GM12878 (cell line): ENCODE results near the gene INIP. TPM values are rescaled to one million over a fixed set of nuclear protein-coding genes. Genes with fewer than 3 reads are reported as not detected.

Experiments
- ATF7 ChIP-seq: fragments of 450-650 bp; IDR thresholded peaks from 2 replicates; pipeline ENCODE4 v1.6.1; 2016; ENCODE audit warnings: low read depth, mild to moderate bottlenecking
- CBX5 ChIP-seq: sonication (generic); IDR thresholded peaks from 2 replicates; pipeline ENCODE4 v1.6.1; 2016; ENCODE audit warnings: low read depth, moderate library complexity, mild to moderate bottlenecking, inconsistent platforms
- CHD1 ChIP-seq: IDR thresholded peaks from 2 replicates; pipeline ENCODE4 v1.6.1; 2012; ENCODE audit warnings: low read depth, low read length, improper control_type of control experiment
- CTCF ChIP-seq, 3 experiments: IDR thresholded peaks in 2 of 3; conservative IDR thresholded peaks in 1 of 3; 2 replicates each; pipeline ENCODE4 v1.5.1; 2011; ENCODE audit warnings: low read depth in 3 of 3, low read length in 3 of 3, mild to moderate bottlenecking in 3 of 3, control low read depth in 2 of 3, moderate library complexity in 2 of 3, inconsistent platforms in 1 of 3, mixed read lengths in 1 of 3; ENCODE audit not compliant: control insufficient read depth in 2 of 3, insufficient read depth in 1 of 3; ENCODE audit errors: extremely low read depth in 1 of 3
- E4F1 ChIP-seq: fragments of 450-650 bp; IDR thresholded peaks from 2 replicates; pipeline ENCODE4 v1.6.1; 2018; ENCODE audit warnings: borderline replicate concordance, mild to moderate bottlenecking; ENCODE audit not compliant: partially characterized antibody
- EZH2 ChIP-seq: IDR thresholded peaks from 2 replicates; pipeline ENCODE4 v1.6.1; 2012; ENCODE audit warnings: low read depth, mild to moderate bottlenecking, control low read depth, inconsistent platforms, low read length, borderline replicate concordance; ENCODE audit not compliant: control insufficient read depth
- IRF3 ChIP-seq: fragments of 450-650 bp; IDR thresholded peaks from 2 replicates; pipeline ENCODE4 v1.6.1; 2014; ENCODE audit warnings: mild to moderate bottlenecking
- JUNB ChIP-seq: IDR thresholded peaks from 2 replicates; pipeline ENCODE4 v1.6.1; 2016; ENCODE audit warnings: antibody characterized with exemption, mild to moderate bottlenecking
- MYC ChIP-seq: IDR thresholded peaks from 2 replicates; pipeline ENCODE4 v1.6.1; 2011; ENCODE audit warnings: mild to moderate bottlenecking, low read length, moderate library complexity, inconsistent platforms; ENCODE audit not compliant: insufficient read depth, insufficient replicate concordance, insufficient read length, severe bottlenecking
- SMARCA5 ChIP-seq: fragments of 450-650 bp; IDR thresholded peaks from 2 replicates; pipeline ENCODE4 v1.6.1; 2017; ENCODE audit warnings: mild to moderate bottlenecking
- ZNF592 ChIP-seq: fragments of 450-650 bp; IDR thresholded peaks from 2 replicates; pipeline ENCODE4 v1.6.1; 2017; ENCODE audit warnings: mild to moderate bottlenecking, moderate library complexity
- polyA plus RNA-seq, 11 experiments: library from polyadenylated mRNA; depleted of rRNA in 4 of 11; unstranded in 6 of 11; stranded (reverse) in 5 of 11; fragments of >200 nt; fragmentation: Nextera tagmentation in 4 of 11; fragmentation: Illumina TruSeq in 1 of 11; extraction: Ambion mirVana in 4 of 11; extraction: Trizol in 1 of 11; gene quantifications; 1 replicate in 1 of 11; 2 replicates in 10 of 11; pipeline versions ENCODE4 v1.2.1 to v1.2.3, GENCODE V29; 2011 to 2016; ENCODE audit warnings: inconsistent platforms in 2 of 11, missing spikeins in 2 of 11, low read depth in 1 of 11
- total RNA-seq, 4 experiments: library from RNA; depleted of rRNA in 3 of 4; stranded (reverse); fragments of >200 nt in 3 of 4; fragmentation: Illumina TruSeq in 1 of 4; extraction: Trizol in 1 of 4; gene quantifications; 2 replicates each; pipeline versions ENCODE4 v1.2.1 to v1.2.3, GENCODE V29; 2013 to 2021
- TF ChIP-seq, protein P1 (sequence below): IDR thresholded peaks from 2 replicates; pipeline ENCODE4 v1.6.1; 2012; ENCODE audit warnings: mild to moderate bottlenecking, low read depth, low read length
- TF ChIP-seq, protein P2 (sequence below): IDR thresholded peaks from 2 replicates; pipeline ENCODE4 v1.6.1; 2011; ENCODE audit warnings: low read depth, low read length, improper control_type of control experiment, borderline replicate concordance

INIP gene
- total and polyA plus RNA-seq, 10 of the 15 experiments (the other 5 are each of a cell fraction or from before 2014, with no cell fraction given) = 18.9 to 66.5 (median 37.7) TPM

- TF ChIP-seq ZNF592 (no peak), IRF3 (peak; percentile 15; the same call in 1 of the 2 replicates), CHD1 (no peak), SMARCA5 (0 out of 2 replicates have a peak, but pooled peaks have one; percentile 21), E4F1 (peak; percentile 62), CTCF (IDR thresholded peaks at IDR 0.05 in 2 of 3, conservative IDR thresholded peaks at IDR 0.05 in 1 of 3; ENCODE audit: control insufficient read depth in 2 of 3, extremely low read depth in 1 of 3, insufficient read depth in 1 of 3, low read depth in 3 of 3, low read length in 3 of 3) (peak; percentile 26 to 54 (median 26); a peak in 4 of 6 replicates), EZH2 (no peak), CBX5 (0 out of 2 replicates have a peak, but pooled peaks have one; percentile 14), JUNB (no peak), ATF7 (peak; percentile 58; the same call in 1 of the 2 replicates), MYC (no peak)
- TF ChIP-seq, protein P1, sequence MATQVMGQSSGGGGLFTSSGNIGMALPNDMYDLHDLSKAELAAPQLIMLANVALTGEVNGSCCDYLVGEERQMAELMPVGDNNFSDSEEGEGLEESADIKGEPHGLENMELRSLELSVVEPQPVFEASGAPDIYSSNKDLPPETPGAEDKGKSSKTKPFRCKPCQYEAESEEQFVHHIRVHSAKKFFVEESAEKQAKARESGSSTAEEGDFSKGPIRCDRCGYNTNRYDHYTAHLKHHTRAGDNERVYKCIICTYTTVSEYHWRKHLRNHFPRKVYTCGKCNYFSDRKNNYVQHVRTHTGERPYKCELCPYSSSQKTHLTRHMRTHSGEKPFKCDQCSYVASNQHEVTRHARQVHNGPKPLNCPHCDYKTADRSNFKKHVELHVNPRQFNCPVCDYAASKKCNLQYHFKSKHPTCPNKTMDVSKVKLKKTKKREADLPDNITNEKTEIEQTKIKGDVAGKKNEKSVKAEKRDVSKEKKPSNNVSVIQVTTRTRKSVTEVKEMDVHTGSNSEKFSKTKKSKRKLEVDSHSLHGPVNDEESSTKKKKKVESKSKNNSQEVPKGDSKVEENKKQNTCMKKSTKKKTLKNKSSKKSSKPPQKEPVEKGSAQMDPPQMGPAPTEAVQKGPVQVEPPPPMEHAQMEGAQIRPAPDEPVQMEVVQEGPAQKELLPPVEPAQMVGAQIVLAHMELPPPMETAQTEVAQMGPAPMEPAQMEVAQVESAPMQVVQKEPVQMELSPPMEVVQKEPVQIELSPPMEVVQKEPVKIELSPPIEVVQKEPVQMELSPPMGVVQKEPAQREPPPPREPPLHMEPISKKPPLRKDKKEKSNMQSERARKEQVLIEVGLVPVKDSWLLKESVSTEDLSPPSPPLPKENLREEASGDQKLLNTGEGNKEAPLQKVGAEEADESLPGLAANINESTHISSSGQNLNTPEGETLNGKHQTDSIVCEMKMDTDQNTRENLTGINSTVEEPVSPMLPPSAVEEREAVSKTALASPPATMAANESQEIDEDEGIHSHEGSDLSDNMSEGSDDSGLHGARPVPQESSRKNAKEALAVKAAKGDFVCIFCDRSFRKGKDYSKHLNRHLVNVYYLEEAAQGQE = no peak
- TF ChIP-seq, protein P2, sequence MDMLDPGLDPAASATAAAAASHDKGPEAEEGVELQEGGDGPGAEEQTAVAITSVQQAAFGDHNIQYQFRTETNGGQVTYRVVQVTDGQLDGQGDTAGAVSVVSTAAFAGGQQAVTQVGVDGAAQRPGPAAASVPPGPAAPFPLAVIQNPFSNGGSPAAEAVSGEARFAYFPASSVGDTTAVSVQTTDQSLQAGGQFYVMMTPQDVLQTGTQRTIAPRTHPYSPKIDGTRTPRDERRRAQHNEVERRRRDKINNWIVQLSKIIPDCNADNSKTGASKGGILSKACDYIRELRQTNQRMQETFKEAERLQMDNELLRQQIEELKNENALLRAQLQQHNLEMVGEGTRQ = no peak
These were observed at the start of gene INIP (continued) for GRCh38 chr9:112717661-112718331.
